H1 (cell line): ENCODE results near the gene SDSL. TPM values are rescaled to one million over a fixed set of nuclear protein-coding genes. Genes with fewer than 3 reads are reported as not detected.
A peak's percentile ranks its signal among the peaks of the same experiment; 100 is the strongest.

Experiments used
- CTCF ChIA-PET: fragments of 300-600 bp; sonication (Branson Sonifier 250); formaldehyde crosslinking; loops from one replicate; lab custom pipeline; 2021; ENCODE audit not compliant: partially characterized antibody; lab: Charles Lee
- POLR2A ChIA-PET: fragments of 300-600 bp; sonication (Branson Sonifier 250); formaldehyde crosslinking; loops from one replicate; lab custom pipeline; 2021; ENCODE audit warnings: inconsistent platforms; ENCODE audit not compliant: partially characterized antibody; lab: Charles Lee
- DNase-seq, 2 experiments: peaks; one replicate each; pipeline versions ENCODE4 v3.0.0 to v3.0.0-alpha.2; 2010 to 2022; ENCODE audit warnings: low spot score in 2 of 2, low read depth in 1 of 2, mixed read lengths in 1 of 2
- FAIRE-seq: peaks from 2 replicates; lab custom pipeline; 2011; peaks lifted over from hg19 to GRCh38; lab: Jason Lieb, UNC
- H2AFZ ChIP-seq: 2 replicates; pipeline ENCODE4 v1.8.1; 2012; ENCODE audit warnings: low read length, inconsistent platforms
- H2AK5ac ChIP-seq: 2 replicates; pipeline ENCODE4 v1.6.1; 2013; ENCODE audit warnings: low read depth, low read length
- H2BK120ac ChIP-seq: replicated peaks from 2 replicates; pipeline ENCODE3; 2013; ENCODE audit warnings: low read depth, low read length, inconsistent platforms
- H2BK12ac ChIP-seq: 2 replicates; pipeline ENCODE4 v1.6.1; 2013; ENCODE audit warnings: low read depth, low read length
- H2BK15ac ChIP-seq: 2 replicates; pipeline ENCODE4 v1.6.1; 2013; ENCODE audit warnings: low read length
- H2BK20ac ChIP-seq: 2 replicates; pipeline ENCODE4 v1.6.1; 2013; ENCODE audit warnings: low read length
- H2BK5ac ChIP-seq: 2 replicates; pipeline ENCODE4 v1.6.1; 2013; ENCODE audit warnings: low read depth, low read length
- H3K14ac ChIP-seq: 2 replicates; pipeline ENCODE4 v1.6.1; 2013; ENCODE audit warnings: inconsistent platforms; ENCODE audit not compliant: insufficient read length
- H3K18ac ChIP-seq: 2 replicates; pipeline ENCODE4 v1.6.1; 2013; ENCODE audit warnings: low read length; ENCODE audit errors: extremely low read depth
- H3K23ac ChIP-seq: 2 replicates; pipeline ENCODE4 v1.6.1; 2013; ENCODE audit warnings: inconsistent platforms; ENCODE audit not compliant: insufficient read length
- H3K23me2 ChIP-seq: 2 replicates; pipeline ENCODE4 v1.6.1; 2013; ENCODE audit warnings: low read depth, low read length
- H3K27ac ChIP-seq: 2 replicates; pipeline ENCODE4 v1.6.1; 2011; ENCODE audit warnings: low read depth, low read length, inconsistent platforms
- H3K27me3 ChIP-seq, 4 experiments: replicated peaks in 1 of 4; 1 replicate in 1 of 4; 2 replicates in 3 of 4; pipeline versions ENCODE4 v1.6.1 to v1.8.1; 2011 to 2013; ENCODE audit warnings: low read length in 3 of 4, mild to moderate bottlenecking in 3 of 4, inconsistent platforms in 2 of 4, mixed read lengths in 2 of 4, moderate library complexity in 1 of 4; ENCODE audit not compliant: control insufficient read depth in 3 of 4, insufficient read depth in 3 of 4; ENCODE audit errors: extremely low read depth in 1 of 4
- H3K36me3 ChIP-seq, 4 experiments: 2 replicates each; pipeline versions ENCODE4 v1.6.1 to v1.8.1; 2011 to 2013; ENCODE audit warnings: mild to moderate bottlenecking in 4 of 4, low read length in 3 of 4, moderate library complexity in 2 of 4, control low read depth in 1 of 4, inconsistent platforms in 1 of 4; ENCODE audit not compliant: insufficient read depth in 4 of 4, control insufficient read depth in 2 of 4
- H3K4ac ChIP-seq: replicated peaks from 2 replicates; pipeline ENCODE3; 2013; ENCODE audit warnings: low read length, low read depth, mixed read lengths, inconsistent platforms; ENCODE audit not compliant: insufficient read length
- H3K4me1 ChIP-seq, 4 experiments: replicated peaks in 1 of 4; 1 replicate in 1 of 4; 2 replicates in 3 of 4; pipeline versions ENCODE4 v1.6.1 to v1.8.1; 2011 to 2013; ENCODE audit warnings: low read length in 3 of 4, inconsistent platforms in 2 of 4, mixed read lengths in 1 of 4; ENCODE audit not compliant: insufficient read depth in 4 of 4, control insufficient read depth in 3 of 4
- H3K4me2 ChIP-seq, 2 experiments: 2 replicates each; pipeline versions ENCODE4 v1.6.1 to v1.8.1; 2011 to 2013; ENCODE audit warnings: low read depth in 2 of 2, low read length in 2 of 2, control low read depth in 1 of 2, inconsistent platforms in 1 of 2, mild to moderate bottlenecking in 1 of 2; ENCODE audit not compliant: insufficient read depth in 1 of 2
- H3K4me3 ChIP-seq, 4 experiments: fragments of 200-600, 300-600 bp in 1 of 4; sonication (generic), shearing (Covaris generic), sonication (Bioruptor Twin) in 1 of 4; 2 replicates each; pipeline versions ENCODE4 v1.5.1 to v1.8.1; 2011 to 2016; ENCODE audit warnings: low read length in 4 of 4, low read depth in 3 of 4, control low read depth in 2 of 4, inconsistent platforms in 2 of 4, mild to moderate bottlenecking in 2 of 4, mixed read lengths in 1 of 4, moderate library complexity in 1 of 4; ENCODE audit not compliant: insufficient read depth in 2 of 4; ENCODE audit errors: extremely low read depth in 1 of 4
- H3K56ac ChIP-seq: replicated peaks from 2 replicates; pipeline ENCODE3; 2013; ENCODE audit warnings: low read depth, mild to moderate bottlenecking, mixed read lengths, low read length, inconsistent platforms; ENCODE audit not compliant: insufficient read length
- H3K79me1 ChIP-seq: 2 replicates; pipeline ENCODE4 v1.6.1; 2013; ENCODE audit warnings: low read depth, low read length, control low read depth
- H3K79me2 ChIP-seq, 2 experiments: 2 replicates each; pipeline versions ENCODE4 v1.6.1 to v1.8.1; 2012 to 2013; ENCODE audit warnings: low read length in 2 of 2, mild to moderate bottlenecking in 2 of 2, inconsistent platforms in 1 of 2; ENCODE audit not compliant: insufficient read depth in 2 of 2, control insufficient read depth in 1 of 2
- H3K9ac ChIP-seq, 4 experiments: replicated peaks in 1 of 4; 1 replicate in 1 of 4; 2 replicates in 3 of 4; pipeline versions ENCODE4 v1.6.1 to v1.8.1; 2011 to 2013; ENCODE audit warnings: low read depth in 3 of 4, low read length in 3 of 4, control low read depth in 2 of 4, mild to moderate bottlenecking in 2 of 4, moderate library complexity in 2 of 4, inconsistent platforms in 1 of 4; ENCODE audit errors: extremely low read depth in 1 of 4
- H3K9me3 ChIP-seq, 2 experiments: 2 replicates each; pipeline versions ENCODE4 v1.6.1 to v1.8.1; 2012 to 2013; ENCODE audit warnings: mild to moderate bottlenecking in 2 of 2, moderate library complexity in 2 of 2, control low read depth in 1 of 2, inconsistent platforms in 1 of 2, low read depth in 1 of 2, low read length in 1 of 2, mixed read lengths in 1 of 2; ENCODE audit not compliant: insufficient read depth in 2 of 2
- H4K20me1 ChIP-seq, 2 experiments: replicated peaks in 1 of 2; 2 replicates each; pipeline versions ENCODE3 to v1.8.1; 2011 to 2013; ENCODE audit warnings: inconsistent platforms in 2 of 2, low read length in 2 of 2, mild to moderate bottlenecking in 1 of 2; ENCODE audit not compliant: insufficient read depth in 2 of 2, control insufficient read depth in 1 of 2
- H4K5ac ChIP-seq: 2 replicates; pipeline ENCODE4 v1.6.1; 2013; ENCODE audit warnings: low read length, low read depth, mixed read lengths, inconsistent platforms; ENCODE audit not compliant: insufficient read length
- H4K8ac ChIP-seq: 2 replicates; pipeline ENCODE4 v1.8.0; 2013; ENCODE audit warnings: mild to moderate bottlenecking, moderate library complexity, low read length, inconsistent platforms; ENCODE audit not compliant: insufficient read depth; ENCODE audit errors: extremely low read depth
- H4K91ac ChIP-seq: replicated peaks from 2 replicates; pipeline ENCODE3; 2013; ENCODE audit warnings: low read length, mixed read lengths, inconsistent platforms; ENCODE audit not compliant: insufficient read length
- GABPA ChIP-seq: IDR thresholded peaks from 2 replicates; pipeline ENCODE4 v1.6.1; 2011; ENCODE audit warnings: mild to moderate bottlenecking, low read length, moderate library complexity, borderline replicate concordance; ENCODE audit not compliant: insufficient read depth
- POLR2A ChIP-seq, 2 experiments: IDR thresholded peaks; 1 replicate in 1 of 2; 2 replicates in 1 of 2; pipeline ENCODE4 v1.6.1; 2011; ENCODE audit warnings: low read depth in 2 of 2, low read length in 2 of 2, mild to moderate bottlenecking in 2 of 2; ENCODE audit errors: control extremely low read depth in 1 of 2
- TEAD4 ChIP-seq: IDR thresholded peaks from 2 replicates; pipeline ENCODE4 v1.6.1; 2012; ENCODE audit warnings: low read depth, low read length, inconsistent platforms, mixed read lengths
- WGBS, 2 experiments: shearing (Covaris generic) in 1 of 2; methylation state at CpG; one replicate each; pipeline versions ENCODE4 v1.1.6 to v1.1.7; 2013 to 2015; ENCODE audit warnings: low lambda C conversion rate in 2 of 2, mixed read lengths in 2 of 2, inconsistent platforms in 1 of 2, low coverage in 1 of 2, missing lambda C conversion rate in 1 of 2; ENCODE audit not compliant: insufficient replicate concordance in 2 of 2, insufficient coverage in 1 of 2, insufficient read length in 1 of 2; ENCODE audit errors: extremely low coverage in 1 of 2, missing lambda C conversion rate in 1 of 2; 5-methylcytosine and 5-hydroxymethylcytosine counted together
- polyA plus RNA-seq, 7 experiments: library from polyadenylated mRNA; depleted of rRNA in 3 of 7; stranded (reverse) in 5 of 7; unstranded in 2 of 7; fragments of >200 nt in 5 of 7; fragments of 200-250 nt in 2 of 7; gene quantifications; 1 replicate in 5 of 7; 2 replicates in 1 of 7; 4 replicates in 1 of 7; pipeline versions ENCODE4 v1.2.1 to v1.2.3, GENCODE V29; 2011 to 2013; ENCODE audit warnings: missing spikeins in 2 of 7, mixed read lengths in 2 of 7
- total RNA-seq: library from RNA; stranded (reverse); fragmentation: NEBNext Ultra II Directional; extraction: Animal tissue kit (Norgen Biotek cat#: 25700); gene quantifications from 2 replicates; pipeline ENCODE4 v1.2.1, GENCODE V29; 2021

The SDSL gene
- total and polyA plus RNA-seq, 2 of the 8 experiments (the other 6 are each of a cell fraction or from before 2014, with no cell fraction given), result 0.69 to 1.3 TPM

DNA sequence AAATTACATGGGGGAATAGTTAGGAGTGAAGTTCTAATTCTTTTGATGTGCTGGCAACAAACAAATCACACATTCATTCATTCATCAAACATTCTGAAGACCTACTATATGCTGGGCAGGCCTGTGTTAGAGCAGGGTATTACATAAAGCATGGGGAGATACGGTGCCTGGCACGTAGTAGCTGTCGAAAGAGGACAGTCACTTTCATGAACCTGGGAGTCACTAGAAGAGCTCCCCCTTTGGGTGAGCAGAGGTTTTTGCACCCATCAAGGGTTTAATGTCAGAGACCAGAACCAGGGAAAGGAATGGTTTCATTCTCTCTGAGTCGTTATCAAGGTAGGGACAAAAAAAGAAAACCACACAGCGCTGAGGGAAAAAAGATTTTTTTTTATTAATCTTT lies 39.5 kb downstream of the SDSL start:
- WGBS, 2 experiments, result 27% methylated on average over 5 of the region's 5 CpGs; no CpG with 5 or more reads in 1 of the 2 experiments
- Histone ChIP-seq H3K56ac (no peak overlapping the region), H3K27me3 (peaks cover 44 to 52% (median 46%) of the 10 kb centered on the region in 4 experiments), H4K5ac (no peak overlapping the region), H2AK5ac (no peak overlapping the region), H3K4me3 (no peak overlapping the region), H3K36me3 (peaks cover under 1 to 36% (median 3%) of the 10 kb centered on the region in 4 experiments; a peak in 5 of 8 replicates), H3K79me1 (no peaks in the 10 kb centered on the region), H3K4me2 (no peak overlapping the region; a peak in 1 of 4 replicates), H2BK15ac (no peak overlapping the region), H4K20me1 (peaks cover 5 to 8% of the 10 kb centered on the region in 2 experiments), H2BK5ac (no peak overlapping the region), H3K4ac (no peak overlapping the region), H2AFZ (no peak overlapping the region), H3K18ac (no peak overlapping the region), H3K23me2 (peaks cover 2% of the 10 kb centered on the region; the same call in 1 of the 2 replicates), H2BK20ac (no peak overlapping the region), H3K23ac (no peak overlapping the region), H4K91ac (no peak overlapping the region), H3K9ac (no peak overlapping the region), H2BK120ac (no peak overlapping the region), H3K4me1 (peaks cover 4 to 27% (median 18%) of the 10 kb centered on the region in 4 experiments), H4K8ac (no peak overlapping the region), H2BK12ac (no peak overlapping the region), H3K9me3 (no peaks in the 10 kb centered on the region), H3K27ac (no peak overlapping the region), H3K14ac (no peak overlapping the region), H3K79me2 (no peaks in the 10 kb centered on the region)
- FAIRE-seq, result peak; percentile 89
- ChIA-PET CTCF (interaction anchor here (0.6 to 8.0 kb wide), 75 partner anchors 9 to 902 kb away, joined by 3 to 82 read pairs (median 4); partner anchors contain the start of gene LHX5), POLR2A (interaction anchor here (0.7 to 1.3 kb wide), 3 partner anchors 16 to 292 kb away, joined by 3 to 5 read pairs (median 4); no protein-coding TSS in a partner anchor)
- no peak for DNase-seq
- no peak for TF ChIP-seq TEAD4
- TF ChIP-seq POLR2A (IDR thresholded peaks at IDR 0.05; ENCODE audit: control extremely low read depth in 1 of 2, low read depth in 2 of 2, low read length in 2 of 2), result no peak
- no peak for TF ChIP-seq GABPA
